Ishikawa (cell line): ENCODE measurements around the gene PPM1K.

Source experiments
- CEBPB ChIP-seq: IDR thresholded peaks from 2 replicates; pipeline ENCODE4 v1.6.1; 2012
- CREB1 ChIP-seq: IDR thresholded peaks from 2 replicates; pipeline ENCODE4 v1.6.1; 2012; ENCODE audit warnings: low read depth
- EGR1 ChIP-seq: IDR thresholded peaks from 2 replicates; pipeline ENCODE4 v1.6.1; 2012
- EP300 ChIP-seq: IDR thresholded peaks from 2 replicates; pipeline ENCODE4 v1.6.1; 2012; ENCODE audit warnings: borderline replicate concordance
- FOXM1 ChIP-seq: IDR thresholded peaks from 2 replicates; pipeline ENCODE4 v1.6.1; 2012; ENCODE audit warnings: low read depth, borderline replicate concordance
- MAX ChIP-seq: IDR thresholded peaks from 2 replicates; pipeline ENCODE4 v1.6.1; 2012
- NFIC ChIP-seq: IDR thresholded peaks from 2 replicates; pipeline ENCODE4 v1.6.1; 2012
- RAD21 ChIP-seq: IDR thresholded peaks from 2 replicates; pipeline ENCODE4 v1.6.1; 2012; ENCODE audit warnings: low read depth
- REST ChIP-seq: IDR thresholded peaks from 2 replicates; pipeline ENCODE4 v1.6.1; 2012; ENCODE audit warnings: low read depth, mild to moderate bottlenecking
- TAF1 ChIP-seq: IDR thresholded peaks from 2 replicates; pipeline ENCODE4 v1.6.1; 2012; ENCODE audit warnings: low read depth, mild to moderate bottlenecking
- TCF12 ChIP-seq: IDR thresholded peaks from 2 replicates; pipeline ENCODE4 v1.6.1; 2012; ENCODE audit warnings: low read depth
- TEAD4 ChIP-seq: IDR thresholded peaks from 2 replicates; pipeline ENCODE4 v1.6.1; 2012
- USF1 ChIP-seq: IDR thresholded peaks from 2 replicates; pipeline ENCODE4 v1.6.1; 2012
- YY1 ChIP-seq: IDR thresholded peaks from 2 replicates; pipeline ENCODE4 v1.6.1; 2012; ENCODE audit warnings: low read depth
- ZBTB7A ChIP-seq: IDR thresholded peaks from 2 replicates; pipeline ENCODE4 v1.6.1; 2012; ENCODE audit warnings: low read depth

The PPM1K gene

GRCh38 chr4:88230461-88230891 is 53.9 kb downstream of the PPM1K start:
- TF ChIP-seq USF1: no peak

GRCh38 chr4:88227734-88228133 is 56.6 kb downstream of the PPM1K start:
- TF ChIP-seq NFIC (no peak), EGR1 (no peak), TCF12 (no peak), USF1 (no peak), TAF1 (no peak), FOXM1 (no peak), TEAD4 (no peak), CREB1 (no peak), REST (no peak), RAD21 (no peak), CEBPB (no peak), EP300 (no peak), MAX (no peak)

- TF ChIP-seq FOXM1: no peak
- TF ChIP-seq TEAD4: no peak
- TF ChIP-seq RAD21: no peak
- no peak for TF ChIP-seq TAF1
- no peak for TF ChIP-seq ZBTB7A
- TF ChIP-seq EGR1: no peak
- no peak for TF ChIP-seq NFIC
- no peak for TF ChIP-seq REST
- TF ChIP-seq CEBPB: no peak
- TF ChIP-seq USF1: no peak
- no peak for TF ChIP-seq MAX
- no peak for TF ChIP-seq EP300
- TF ChIP-seq TCF12: no peak
- no peak for TF ChIP-seq CREB1
- no peak for TF ChIP-seq YY1
Measured at GRCh38 chr4:88226143-88226542, 58.2 kb downstream of the PPM1K start.

- TF ChIP-seq NFIC: no peak
- TF ChIP-seq TEAD4: no peak
- no peak for TF ChIP-seq ZBTB7A
- no peak for TF ChIP-seq TCF12
- TF ChIP-seq RAD21: no peak
- TF ChIP-seq YY1: no peak
- TF ChIP-seq EP300: no peak
- no peak for TF ChIP-seq CREB1
- TF ChIP-seq FOXM1: no peak
- TF ChIP-seq USF1: no peak
- TF ChIP-seq EGR1: no peak
- TF ChIP-seq REST: no peak
- TF ChIP-seq TAF1: no peak
Measured at GRCh38 chr4:88225232-88226105, 58.9 kb downstream of the PPM1K start.
